K562 (cell line): Measurements from ENCODE around the gene LEPROT. TPM values are rescaled to one million over a fixed set of nuclear protein-coding genes. Genes with fewer than 3 reads are reported as not detected.
A peak's percentile ranks its signal among the peaks of the same experiment; 100 is the strongest.

Experiments
- CBFA2T2 ChIP-seq: fragments of 450-650 bp; conservative IDR thresholded peaks from 2 replicates; pipeline ENCODE4 v1.6.1; 2017; ENCODE audit warnings: mild to moderate bottlenecking
- CC2D1A ChIP-seq: fragments of 450-650 bp; IDR thresholded peaks from 2 replicates; pipeline ENCODE4 v1.6.1; 2017; ENCODE audit warnings: mild to moderate bottlenecking
- HDAC1 ChIP-seq, 2 experiments: fragments of 450-650 bp; IDR thresholded peaks; 2 replicates each; pipeline ENCODE4 v1.6.1; 2016 to 2017; ENCODE audit warnings: inconsistent platforms in 1 of 2, mild to moderate bottlenecking in 1 of 2, moderate library complexity in 1 of 2
- NCOR1 ChIP-seq: fragments of 450-650 bp; IDR thresholded peaks from 2 replicates; pipeline ENCODE4 v1.6.1; 2016; ENCODE audit warnings: mild to moderate bottlenecking, moderate library complexity
- SMARCA4 ChIP-seq: fragments of 450-650 bp; IDR thresholded peaks from 2 replicates; pipeline ENCODE4 v1.6.1; 2016
- SRSF9 ChIP-seq: fragments of 200-400 bp; formaldehyde crosslinking; IDR thresholded peaks from 2 replicates; pipeline ENCODE4 v1.6.1; 2017; ENCODE audit warnings: low read depth, low read length, borderline replicate concordance
- TAL1 ChIP-seq: fragments of 450-650 bp; IDR thresholded peaks from 2 replicates; pipeline ENCODE4 v1.6.1; 2016; ENCODE audit warnings: mild to moderate bottlenecking
- TCF3 ChIP-seq: sonication (generic); formaldehyde crosslinking; IDR thresholded peaks from 2 replicates; pipeline ENCODE4 v1.4.0; 2020; ENCODE audit warnings: mild to moderate bottlenecking, missing genetic modification reagents
- ZBTB7A ChIP-seq: IDR thresholded peaks from 2 replicates; pipeline ENCODE4 v1.6.1; 2011; ENCODE audit warnings: low read depth, mild to moderate bottlenecking, low read length, moderate library complexity, borderline replicate concordance; ENCODE audit not compliant: control insufficient read depth
- polyA plus RNA-seq, 8 experiments: library from polyadenylated mRNA; depleted of rRNA in 4 of 8; stranded (reverse) in 5 of 8; unstranded in 3 of 8; fragments of >200 nt; fragmentation: Nextera tagmentation in 2 of 8; fragmentation: Illumina TruSeq in 1 of 8; extraction: Ambion mirVana in 2 of 8; extraction: Trizol in 1 of 8; gene quantifications; 2 replicates each; pipeline versions ENCODE4 v1.2.1 to v1.2.3, GENCODE V29; 2011 to 2014; ENCODE audit warnings: inconsistent platforms in 1 of 8, missing spikeins in 1 of 8
- total RNA-seq, 7 experiments: library from RNA; depleted of rRNA in 6 of 7; stranded (reverse); fragments of >200 nt in 6 of 7; fragmentation: Illumina TruSeq in 2 of 7; extraction: Trizol in 2 of 7; gene quantifications; 2 replicates each; pipeline versions ENCODE4 v1.2.1 to v1.2.3, GENCODE V29; 2011 to 2021; ENCODE audit warnings: low replicate concordance in 1 of 7
- TF ChIP-seq, protein P1 (sequence below): fragments of 450-650 bp; IDR thresholded peaks from 2 replicates; pipeline ENCODE4 v1.6.1; 2018; ENCODE audit not compliant: partially characterized antibody
- TF ChIP-seq, protein P2 (sequence below), 2 experiments: fragments of 450-650 bp; IDR thresholded peaks; 2 replicates each; pipeline ENCODE4 v1.6.1; 2016

The LEPROT gene
- total and polyA plus RNA-seq, 9 of the 15 experiments (the other 6 are each of a cell fraction or from before 2014, with no cell fraction given) = 28.1 to 97.5 (median 45.8) TPM

DNA sequence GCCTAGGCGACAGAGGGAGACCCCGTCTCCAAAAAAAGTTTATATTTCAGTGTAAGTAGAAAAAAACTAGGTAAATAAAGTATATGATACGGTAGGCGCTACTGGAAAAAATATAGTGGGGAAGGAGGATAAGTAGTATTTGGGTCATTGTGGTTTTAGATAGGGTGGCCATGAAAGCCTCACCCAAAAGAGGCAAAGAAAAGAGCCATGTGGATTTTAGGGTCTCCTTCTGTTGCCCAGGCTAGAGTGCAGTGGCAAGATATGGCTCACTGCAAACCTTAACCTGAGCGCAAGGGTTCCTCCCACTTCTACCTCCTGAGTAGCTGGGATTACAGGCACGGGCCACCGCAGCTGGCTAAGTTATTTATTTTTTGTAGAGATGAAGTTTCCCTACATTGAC lies 17.1 kb downstream of the LEPROT start (continued):
- TF ChIP-seq, protein P1, sequence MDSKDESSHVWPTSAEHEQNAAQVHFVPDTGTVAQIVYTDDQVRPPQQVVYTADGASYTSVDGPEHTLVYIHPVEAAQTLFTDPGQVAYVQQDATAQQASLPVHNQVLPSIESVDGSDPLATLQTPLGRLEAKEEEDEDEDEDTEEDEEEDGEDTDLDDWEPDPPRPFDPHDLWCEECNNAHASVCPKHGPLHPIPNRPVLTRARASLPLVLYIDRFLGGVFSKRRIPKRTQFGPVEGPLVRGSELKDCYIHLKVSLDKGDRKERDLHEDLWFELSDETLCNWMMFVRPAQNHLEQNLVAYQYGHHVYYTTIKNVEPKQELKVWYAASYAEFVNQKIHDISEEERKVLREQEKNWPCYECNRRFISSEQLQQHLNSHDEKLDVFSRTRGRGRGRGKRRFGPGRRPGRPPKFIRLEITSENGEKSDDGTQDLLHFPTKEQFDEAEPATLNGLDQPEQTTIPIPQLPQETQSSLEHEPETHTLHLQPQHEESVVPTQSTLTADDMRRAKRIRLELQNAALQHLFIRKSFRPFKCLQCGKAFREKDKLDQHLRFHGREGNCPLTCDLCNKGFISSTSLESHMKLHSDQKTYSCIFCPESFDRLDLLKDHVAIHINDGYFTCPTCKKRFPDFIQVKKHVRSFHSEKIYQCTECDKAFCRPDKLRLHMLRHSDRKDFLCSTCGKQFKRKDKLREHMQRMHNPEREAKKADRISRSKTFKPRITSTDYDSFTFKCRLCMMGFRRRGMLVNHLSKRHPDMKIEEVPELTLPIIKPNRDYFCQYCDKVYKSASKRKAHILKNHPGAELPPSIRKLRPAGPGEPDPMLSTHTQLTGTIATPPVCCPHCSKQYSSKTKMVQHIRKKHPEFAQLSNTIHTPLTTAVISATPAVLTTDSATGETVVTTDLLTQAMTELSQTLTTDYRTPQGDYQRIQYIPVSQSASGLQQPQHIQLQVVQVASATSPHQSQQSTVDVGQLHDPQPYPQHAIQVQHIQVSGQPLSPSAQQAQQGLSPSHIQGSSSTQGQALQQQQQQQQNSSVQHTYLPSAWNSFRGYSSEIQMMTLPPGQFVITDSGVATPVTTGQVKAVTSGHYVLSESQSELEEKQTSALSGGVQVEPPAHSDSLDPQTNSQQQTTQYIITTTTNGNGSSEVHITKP = peak; percentile 16
- peak; percentile 20; the same call in 1 of the 2 replicates for TF ChIP-seq SMARCA4
- TF ChIP-seq, protein P2, sequence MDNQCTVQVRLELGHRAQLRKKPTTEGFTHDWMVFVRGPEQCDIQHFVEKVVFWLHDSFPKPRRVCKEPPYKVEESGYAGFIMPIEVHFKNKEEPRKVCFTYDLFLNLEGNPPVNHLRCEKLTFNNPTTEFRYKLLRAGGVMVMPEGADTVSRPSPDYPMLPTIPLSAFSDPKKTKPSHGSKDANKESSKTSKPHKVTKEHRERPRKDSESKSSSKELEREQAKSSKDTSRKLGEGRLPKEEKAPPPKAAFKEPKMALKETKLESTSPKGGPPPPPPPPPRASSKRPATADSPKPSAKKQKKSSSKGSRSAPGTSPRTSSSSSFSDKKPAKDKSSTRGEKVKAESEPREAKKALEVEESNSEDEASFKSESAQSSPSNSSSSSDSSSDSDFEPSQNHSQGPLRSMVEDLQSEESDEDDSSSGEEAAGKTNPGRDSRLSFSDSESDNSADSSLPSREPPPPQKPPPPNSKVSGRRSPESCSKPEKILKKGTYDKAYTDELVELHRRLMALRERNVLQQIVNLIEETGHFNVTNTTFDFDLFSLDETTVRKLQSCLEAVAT (IDR thresholded peaks at IDR 0.05) = peak in 1 of 2 experiments; percentile 44; a peak in 1 of 4 replicates
- 0 out of 2 replicates have a peak, but pooled peaks have one; percentile 18 for TF ChIP-seq ZBTB7A
- 0 out of 4 replicates have a peak, but pooled peaks of 1 of the 2 experiments have one; percentile 37 for TF ChIP-seq HDAC1 (IDR thresholded peaks at IDR 0.05)
- TF ChIP-seq CBFA2T2 = peak; percentile 54
- TF ChIP-seq NCOR1 = peak; percentile 4; the same call in 1 of the 2 replicates
- TF ChIP-seq CC2D1A = 0 out of 2 replicates have a peak, but pooled peaks have one; percentile 21
- TF ChIP-seq TAL1 = 0 out of 2 replicates have a peak, but pooled peaks have one; percentile 22
- TF ChIP-seq TCF3 (CRISPR knock-in tag) = peak; percentile 58
- TF ChIP-seq SRSF9 = no peak
